T-helper 1 cell treated with Interleukin-12 subunit alpha and Interleukin-12 subunit beta and Interleukin-4 antibody, amounts not matched to agents 30 ng/mL and 1 ng/mL, for 36 hours (primary cell): ENCODE results near the gene TMEM121B. TPM values are rescaled to one million over a fixed set of nuclear protein-coding genes. Genes with fewer than 3 reads are reported as not detected.

ENCODE experiments used
- intact Hi-C: fragments of 100-400 bp; cut with micrococcal nuclease; formaldehyde crosslinking; loops from one replicate; pipeline ENCODE4 v1.15.1; 2024
- total RNA-seq: library from RNA; stranded (reverse); gene quantifications from 2 replicates; pipeline ENCODE4 v1.2.3, GENCODE V29; 2022

TMEM121B gene
- total RNA-seq, 1 donor from 2014 or later, result 0.27 TPM

DNA sequence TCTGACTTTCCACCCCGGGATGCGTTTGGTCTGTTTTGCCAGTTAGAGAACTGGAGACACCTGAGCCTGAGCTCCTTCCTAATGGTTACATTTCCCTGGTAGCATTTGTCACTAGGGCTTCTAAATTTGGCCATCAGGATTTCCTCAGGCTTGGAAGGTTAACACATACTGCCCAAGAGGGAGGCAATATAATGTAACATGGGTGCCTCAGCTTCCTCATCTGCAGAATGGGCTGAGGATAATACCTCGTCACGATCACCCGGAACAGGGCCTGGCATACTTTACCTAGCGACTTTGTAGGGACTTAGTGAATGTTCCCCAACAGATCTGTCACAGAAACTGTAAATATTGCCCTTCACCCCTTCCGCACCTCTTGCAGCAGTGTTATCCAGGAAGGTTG, 25.1 kb downstream of the TMEM121B start:
- intact Hi-C loops, result no loop called here

DNA sequence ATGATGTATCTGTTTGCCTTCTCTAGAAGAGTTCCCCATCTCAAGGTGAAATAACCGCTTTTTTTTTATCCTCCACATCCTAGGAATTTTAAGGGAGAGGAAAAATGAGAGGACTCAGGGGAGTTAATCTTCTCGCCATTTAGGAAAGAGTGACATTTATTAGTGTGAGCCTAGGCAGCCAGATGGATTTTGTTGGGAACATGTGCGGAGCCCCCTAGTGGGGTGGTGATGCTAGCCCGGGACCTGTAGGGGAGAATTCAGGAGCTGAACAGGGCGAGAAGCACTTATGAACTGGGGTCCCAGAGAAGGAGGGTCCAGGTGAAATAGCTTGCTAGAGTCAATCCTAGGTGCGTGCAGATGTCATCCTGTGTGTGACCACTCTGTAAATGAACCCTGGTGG, 25.6 kb downstream of the TMEM121B start:
- intact Hi-C loops, result no loop called here

DNA sequence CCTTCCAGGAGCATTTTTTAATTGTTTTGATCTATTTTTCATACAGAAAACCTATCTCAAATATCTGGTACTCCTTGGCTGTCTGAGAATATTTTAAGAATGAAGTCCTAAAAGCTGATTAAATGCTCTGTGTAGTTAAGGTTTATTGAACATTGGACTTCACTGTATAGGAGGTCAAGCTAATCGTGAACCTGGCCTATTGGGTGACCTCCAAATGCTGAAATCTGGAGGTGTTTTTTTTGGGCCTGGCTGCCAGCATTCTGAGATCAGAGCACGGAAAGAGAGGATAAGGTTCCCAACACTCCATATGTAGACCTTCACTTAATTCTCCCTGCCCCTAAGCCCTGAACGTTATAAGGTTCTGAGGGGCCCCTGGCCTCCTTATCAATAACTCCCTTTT, 28.1 kb downstream of the TMEM121B start:
- intact Hi-C loops, result no loop called here

DNA sequence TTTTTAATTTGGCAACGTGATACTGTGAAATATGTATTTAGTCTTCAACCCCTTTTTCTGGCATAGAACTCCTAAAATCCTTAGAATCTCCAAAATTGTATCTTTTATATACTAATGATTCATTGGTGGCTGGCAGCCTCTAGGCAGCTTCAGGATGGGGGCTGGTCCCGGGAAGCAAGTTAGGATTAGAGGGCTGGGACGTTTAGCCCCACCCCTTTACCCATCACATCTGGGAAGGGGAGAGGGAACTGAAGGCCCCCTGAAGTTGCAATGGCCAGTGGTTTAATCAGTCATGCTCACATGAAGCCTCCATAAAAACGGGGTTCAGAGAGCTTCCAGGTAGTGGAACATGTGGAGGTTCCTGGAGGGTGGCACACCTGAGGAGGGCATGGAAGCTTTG, 29.3 kb downstream of the TMEM121B start:
- intact Hi-C loops, result no loop called here

DNA sequence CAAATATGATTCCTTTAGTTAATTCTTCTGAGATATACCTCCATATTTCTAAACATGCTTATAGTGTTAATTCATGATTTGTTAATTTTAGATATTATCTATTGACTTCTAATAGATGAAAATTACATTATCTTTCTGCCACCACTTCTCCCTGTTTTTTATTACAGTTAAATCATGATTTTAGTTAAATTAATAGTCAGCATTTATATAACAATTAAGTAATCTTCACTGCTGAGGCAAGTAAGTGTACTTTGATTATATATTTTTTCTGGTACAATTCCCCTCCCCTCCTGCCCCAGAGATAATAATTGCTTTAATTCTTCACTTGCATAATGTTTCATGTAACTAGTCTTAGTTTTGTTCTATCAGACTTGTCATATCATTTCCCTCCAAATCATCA, 30.6 kb downstream of the TMEM121B start:
- intact Hi-C loops, result no loop called here

DNA sequence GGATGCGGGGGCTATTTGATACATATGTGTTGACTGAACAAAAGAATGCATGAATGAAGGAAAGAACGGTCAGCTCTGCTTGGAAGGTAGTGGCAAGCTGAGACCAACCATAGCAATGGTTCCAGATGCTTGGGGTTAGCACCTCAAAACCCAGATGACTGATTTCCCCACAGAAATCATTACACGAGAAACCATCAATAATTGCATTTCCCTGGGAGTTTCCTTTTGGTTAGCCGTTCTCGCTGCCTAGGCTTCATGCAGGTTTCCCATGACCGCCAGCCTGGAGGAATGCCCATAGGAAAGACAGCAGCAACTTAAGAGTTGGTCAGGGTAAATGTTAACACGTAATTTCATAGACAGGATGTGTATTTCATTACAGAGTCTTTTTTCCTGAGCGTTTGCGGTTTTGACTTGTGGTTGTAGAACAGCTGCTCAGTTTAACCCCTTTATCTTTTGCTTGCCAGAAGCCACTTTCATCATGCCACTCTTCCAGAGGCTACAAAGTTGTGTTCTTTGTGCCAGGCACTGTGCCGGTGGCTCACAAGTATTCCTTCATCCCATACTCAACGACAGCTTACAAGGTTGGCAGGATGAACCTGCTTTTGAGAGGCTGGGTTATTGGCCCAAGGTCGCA, 33.5 kb downstream of the TMEM121B start:
- intact Hi-C loops, result loop anchor here (1.0 to 5.0 kb wide), 5 partner anchors 72 to 680 kb away; partner anchors contain the start of genes BCL2L13 and HDHD5

DNA sequence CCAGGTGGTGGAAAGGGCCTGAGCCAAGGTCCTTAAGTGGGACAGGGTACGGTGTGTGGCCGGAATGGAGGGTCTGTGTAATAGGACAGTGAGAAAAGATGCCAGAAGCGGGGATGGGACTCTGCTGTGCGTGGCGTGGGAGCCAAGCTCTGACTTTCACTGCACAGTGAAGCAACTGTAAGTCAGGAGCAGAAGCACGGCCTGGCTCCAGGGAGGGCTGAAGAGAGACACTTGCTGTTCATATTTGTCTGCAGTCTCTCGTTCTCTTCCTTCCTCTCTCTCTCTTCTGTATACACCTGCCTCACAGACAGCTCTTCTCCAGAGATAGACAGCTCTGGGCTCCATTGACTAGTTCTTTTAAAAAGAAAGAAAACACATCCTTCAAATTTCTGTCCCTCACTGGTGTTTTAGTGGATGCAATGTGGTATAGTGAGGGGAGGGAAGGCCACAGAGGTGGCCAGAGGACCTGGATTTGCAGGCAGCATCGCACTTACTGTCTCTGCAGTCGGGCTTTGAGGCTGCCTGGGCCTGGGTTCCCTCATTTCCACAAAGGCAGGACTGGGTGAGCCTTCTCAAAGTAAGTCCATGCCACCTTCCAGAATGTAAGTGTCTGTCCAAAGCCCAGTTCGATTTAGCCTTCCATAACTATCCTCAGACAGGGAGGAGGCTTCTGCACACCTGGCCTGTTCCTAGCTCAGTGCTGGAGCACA, 34.2 kb downstream of the TMEM121B start:
- intact Hi-C loops, result loop anchor here (1.0 to 5.0 kb wide), 6 partner anchors 72 to 680 kb away; partner anchors contain the start of genes BCL2L13, CECR2 and HDHD5

DNA sequence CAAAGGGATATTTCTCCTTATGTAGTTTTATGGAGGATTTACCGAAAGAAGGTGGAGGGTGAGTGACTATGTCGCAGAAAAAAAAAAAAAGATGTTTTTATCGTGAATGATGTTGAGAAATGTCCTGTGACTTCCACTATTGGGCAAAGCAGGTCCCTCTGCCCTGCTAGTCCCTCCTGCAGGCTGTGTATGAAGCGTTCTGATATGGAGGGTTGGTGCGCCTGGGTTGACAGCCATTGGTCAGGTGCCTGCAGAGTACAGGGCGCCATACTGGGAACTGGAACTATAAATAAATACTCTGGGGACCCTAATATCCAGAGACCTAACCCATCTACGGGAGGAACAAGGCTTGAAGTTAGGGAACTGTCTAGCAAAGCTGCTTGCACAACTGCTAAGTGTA, 34.9 kb downstream of the TMEM121B start:
- intact Hi-C loops, result loop anchor here (1.0 to 5.0 kb wide), 4 partner anchors 135 to 681 kb away; partner anchors contain the start of genes BCL2L13 and CECR2

DNA sequence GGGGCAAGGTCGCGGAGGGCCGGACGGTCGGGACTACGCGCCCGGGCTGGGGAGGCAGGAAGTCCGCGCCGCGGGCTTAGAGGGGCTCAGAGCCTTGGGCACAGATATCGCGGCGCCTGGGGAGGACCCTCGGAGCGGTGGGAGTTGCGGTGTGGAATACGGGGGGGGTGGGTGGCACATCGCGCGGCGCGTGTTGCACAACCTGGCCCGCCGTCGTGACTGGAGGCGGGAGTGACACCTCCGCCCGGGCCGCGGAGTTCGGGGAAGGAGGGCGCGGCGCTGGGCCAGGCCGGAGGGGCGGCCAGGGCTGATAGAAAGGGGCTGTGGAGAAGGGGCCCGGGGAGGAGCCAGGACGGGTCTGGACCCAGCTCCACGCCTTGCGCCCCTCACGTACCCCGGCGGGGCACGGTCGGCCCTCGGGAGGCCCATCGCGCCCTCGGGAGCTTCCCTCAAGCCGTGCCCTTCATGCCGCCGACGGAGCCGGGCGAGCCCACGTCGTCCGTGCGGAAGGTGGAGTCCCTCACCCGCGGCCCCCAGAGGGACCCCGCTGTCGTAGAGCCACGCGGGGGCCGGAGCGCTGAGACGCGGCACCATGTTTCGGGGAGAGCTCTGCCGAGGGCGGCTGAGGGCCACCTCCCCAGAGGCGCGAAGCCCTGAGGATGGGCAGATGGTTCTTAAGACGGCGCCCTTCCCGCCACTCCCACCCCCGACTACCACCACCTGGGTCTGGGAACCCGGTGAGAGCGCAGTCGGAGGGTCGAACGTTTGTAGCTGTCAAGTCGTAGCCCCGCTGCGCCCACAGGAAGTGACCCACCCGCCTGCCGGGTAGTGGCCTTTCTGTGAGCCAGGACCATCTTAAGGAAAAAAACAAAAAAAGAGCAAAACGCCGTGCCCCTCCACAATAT, 35.6 kb downstream of the TMEM121B start:
- intact Hi-C loops, result loop anchor here (1.0 to 5.0 kb wide), 7 partner anchors 13 to 682 kb away; partner anchors contain the start of genes BCL2L13 and CECR2

DNA sequence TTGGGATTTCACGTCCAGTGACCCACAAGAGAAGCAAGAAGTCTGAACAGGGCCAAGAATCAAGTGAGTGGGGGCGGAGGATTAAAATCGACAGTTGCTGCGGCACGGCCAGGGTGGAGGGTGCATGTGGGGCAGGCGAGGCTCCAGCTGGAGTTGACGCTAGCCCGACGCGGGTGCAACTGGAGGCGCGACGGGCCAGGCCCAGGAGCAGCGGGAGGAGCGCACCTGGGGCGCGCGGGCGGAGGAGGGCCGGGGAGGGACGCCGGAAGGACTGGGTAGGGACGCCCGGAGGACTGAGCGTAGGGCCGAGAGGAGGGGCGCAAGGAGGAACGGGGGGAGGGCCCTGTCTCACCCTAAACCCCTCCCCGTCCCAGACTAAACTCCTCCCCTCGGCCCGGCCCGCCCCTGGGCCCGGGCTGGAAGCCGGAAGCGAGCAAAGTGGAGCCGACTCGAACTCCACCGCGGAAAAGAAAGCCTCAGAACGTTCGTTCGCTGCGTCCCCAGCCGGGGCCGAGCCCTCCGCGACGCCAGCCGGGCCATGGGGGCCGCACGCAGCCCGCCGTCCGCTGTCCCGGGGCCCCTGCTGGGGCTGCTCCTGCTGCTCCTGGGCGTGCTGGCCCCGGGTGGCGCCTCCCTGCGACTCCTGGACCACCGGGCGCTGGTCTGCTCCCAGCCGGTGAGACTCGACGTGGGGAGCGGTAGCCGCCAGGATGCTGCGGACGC, 36.4 kb downstream of the TMEM121B start, which contains the start of gene IL17RA:
Gene IL17RA (plus strand): TSS at position 447 of the 723 bp plus-strand sequence. CDS start 92 bp downstream, at position 539.
- intact Hi-C loops, result loop anchor here (1.0 to 5.0 kb wide), 10 partner anchors 9 to 1068 kb away; partner anchors contain the start of genes PEX26 and USP18

DNA sequence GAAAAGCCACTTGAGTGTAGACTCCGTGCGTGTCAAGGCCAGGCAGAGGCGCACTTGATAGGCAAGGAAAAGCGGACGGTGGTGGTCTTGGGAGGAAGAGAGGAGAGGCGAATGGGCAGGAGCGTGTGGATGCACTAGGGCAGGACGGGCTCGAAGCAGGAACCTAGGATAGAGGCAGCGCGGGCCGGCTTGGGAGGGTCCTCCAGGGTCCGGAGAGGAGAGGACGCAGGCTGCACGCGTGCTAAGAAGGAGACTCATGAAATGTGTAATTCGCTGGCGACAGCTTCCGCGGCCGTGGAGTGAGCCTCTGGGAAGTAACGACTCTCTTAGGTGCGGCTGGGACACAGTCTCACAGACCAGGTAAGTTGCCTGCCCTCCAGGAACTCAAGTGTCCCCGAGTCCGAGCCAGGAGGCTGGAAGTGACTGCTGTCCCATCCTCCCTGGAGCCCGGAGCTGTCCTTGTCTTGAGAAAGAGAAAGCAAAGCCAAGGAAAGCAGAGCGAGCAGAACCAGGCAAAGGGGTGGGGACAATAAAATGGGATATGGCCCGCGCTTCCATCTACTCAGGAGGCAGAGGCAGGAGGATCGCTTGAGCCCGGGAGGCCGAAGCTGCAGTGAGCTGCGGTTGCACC, 37.2 kb downstream of the TMEM121B start:
- intact Hi-C loops, result loop anchor here (1.0 to 5.0 kb wide), 9 partner anchors 9 to 1068 kb away; partner anchors contain the start of genes PEX26 and USP18

DNA sequence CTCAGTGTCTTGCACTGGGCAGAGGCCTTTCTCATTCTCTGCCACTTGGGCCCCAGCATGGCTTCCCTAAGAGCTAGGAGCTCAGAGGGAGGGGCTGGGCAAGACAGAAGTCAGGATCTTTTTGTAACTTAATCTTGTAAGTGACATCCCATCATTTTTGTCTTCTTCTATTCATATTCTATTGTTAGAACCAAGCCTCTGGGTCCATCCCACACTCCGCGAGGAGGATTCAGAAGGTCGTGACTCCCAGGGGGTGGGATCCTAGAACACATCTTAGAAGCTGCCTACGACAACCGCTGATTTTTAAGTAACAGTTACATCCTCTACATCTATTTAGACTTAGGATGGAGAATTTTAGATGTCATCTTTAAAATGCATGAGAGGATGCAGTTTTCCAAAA, 37.9 kb downstream of the TMEM121B start:
- intact Hi-C loops, result loop anchor here (5.0 kb wide), 1 partner anchor 1069 kb away; the partner anchor contains the start of gene USP18

DNA sequence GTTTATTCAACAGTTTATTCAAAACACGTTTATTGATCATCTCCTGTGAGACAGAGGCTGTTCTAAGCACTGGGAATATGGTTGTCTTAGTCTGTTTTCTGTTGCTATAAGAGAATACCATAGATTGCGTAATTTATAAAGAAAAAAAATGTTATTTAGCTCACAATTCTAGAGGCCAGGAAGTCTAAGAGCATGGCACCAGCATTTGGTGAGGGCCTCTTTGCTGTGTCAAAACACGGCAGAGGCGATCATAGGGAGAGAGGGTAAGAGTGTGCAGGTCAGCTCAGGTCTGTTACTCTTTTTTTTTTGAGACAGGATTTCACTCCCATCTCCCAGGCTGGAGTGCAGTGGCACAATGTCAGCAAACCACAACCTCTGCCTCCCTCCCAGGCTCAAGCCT, 41.6 kb downstream of the TMEM121B start:
- intact Hi-C loops, result loop anchor here (5.0 kb wide), 1 partner anchor 703 kb away; no protein-coding TSS in a partner anchor

DNA sequence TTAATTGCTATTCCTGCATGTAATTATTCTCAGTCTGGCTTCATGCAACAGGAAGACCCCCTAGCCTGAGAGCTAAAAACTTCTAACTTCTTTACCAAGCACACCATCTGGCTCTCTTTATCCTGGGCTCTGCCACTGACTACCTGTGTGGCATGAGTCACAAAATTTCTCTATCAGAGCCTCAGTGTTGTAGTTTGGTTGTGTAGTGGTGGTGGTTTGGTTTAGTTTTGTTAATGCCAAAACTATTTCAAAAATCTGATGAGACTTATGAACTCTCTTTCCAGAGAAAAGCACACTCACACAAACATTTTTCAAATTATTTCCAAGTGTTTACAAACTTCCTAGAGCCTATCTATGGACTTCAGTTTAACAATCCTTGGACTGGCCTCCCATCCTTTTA, 43.9 kb downstream of the TMEM121B start:
- intact Hi-C loops, result loop anchor here (5.0 kb wide), 1 partner anchor 705 kb away; no protein-coding TSS in a partner anchor

DNA sequence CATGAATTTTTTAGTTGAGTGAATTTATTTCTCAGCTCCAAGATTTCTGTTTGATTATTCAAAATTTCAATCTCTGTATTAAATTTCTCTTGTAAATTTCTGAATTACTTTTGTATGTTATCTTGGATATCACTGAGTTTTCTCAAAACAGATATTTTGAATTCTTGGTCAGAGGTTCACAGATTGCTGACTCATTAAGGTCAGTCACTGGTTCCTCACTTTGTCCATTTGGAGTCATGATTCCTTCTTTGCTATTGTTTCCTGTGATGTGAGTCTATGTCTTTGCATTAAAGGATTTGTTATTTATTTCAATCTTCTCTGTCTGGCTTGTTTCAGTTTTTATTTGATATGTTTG, 46.5 kb downstream of the TMEM121B start:
- intact Hi-C loops, result loop anchor here (1.0 to 5.0 kb wide), 7 partner anchors 10 to 1002 kb away; partner anchors contain the start of genes HDHD5 and IL17RA

DNA sequence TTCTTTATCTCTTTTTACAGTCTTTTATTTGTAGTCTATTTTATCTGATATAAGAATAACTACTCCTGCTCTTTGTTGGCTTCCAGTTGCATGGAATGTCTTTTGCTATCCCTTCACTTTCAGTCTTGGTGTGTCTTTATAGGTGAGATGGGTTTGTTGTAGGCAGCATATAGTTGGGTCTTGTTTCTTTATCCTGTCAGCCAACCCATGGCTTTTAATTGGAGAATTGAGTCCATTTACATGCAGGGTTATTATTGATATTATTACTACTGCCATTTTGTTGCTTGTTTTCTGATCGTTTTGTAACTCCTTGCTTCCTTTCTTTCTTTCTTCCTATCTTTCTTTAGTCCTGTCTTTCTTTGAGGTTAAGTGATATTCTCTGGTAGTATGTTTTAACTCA, 48.3 kb downstream of the TMEM121B start:
- intact Hi-C loops, result no loop called here
